Esophagus muscularis mucosa (tissue), 4 donors: ENCODE measurements around the gene PDIA2. TPM values are rescaled to one million over a fixed set of nuclear protein-coding genes. Genes with fewer than 3 reads are reported as not detected.

ENCODE experiments used
- DNase-seq: peaks from one replicate; pipeline ENCODE4 v3.0.0-alpha.2; 2017; ENCODE audit errors: extremely low spot score
- H3K27ac ChIP-seq, 4 donors: fragments of 200-600 bp; sonication (generic); replicated peaks in 1 of 4; 1 replicate in 3 of 4; 2 replicates in 1 of 4; pipeline ENCODE4 v1.5.1; 2016 to 2019; ENCODE audit warnings: mild to moderate bottlenecking in 1 of 4
- H3K27me3 ChIP-seq, 4 donors: fragments of 200-600 bp; sonication (generic); one replicate each; pipeline versions ENCODE4 v1.5.1 to v1.6.0; 2016 to 2019
- H3K36me3 ChIP-seq, 4 donors: fragments of 200-600 bp; sonication (generic); one replicate each; pipeline ENCODE4 v1.5.1; 2016 to 2019
- H3K4me1 ChIP-seq, 4 donors: fragments of 200-600 bp; sonication (generic); one replicate each; pipeline ENCODE4 v1.5.1; 2016 to 2019
- H3K4me3 ChIP-seq, 4 donors: fragments of 200-600 bp; sonication (generic); 1 replicate in 2 of 4; 2 replicates in 2 of 4; pipeline ENCODE4 v1.5.1; 2016 to 2019; ENCODE audit warnings: mild to moderate bottlenecking in 4 of 4, moderate library complexity in 1 of 4
- H3K9me3 ChIP-seq, 4 donors: fragments of 200-600 bp; sonication (generic); 1 replicate in 3 of 4; 2 replicates in 1 of 4; pipeline ENCODE4 v1.5.1; 2016 to 2019
- CTCF ChIP-seq, 3 experiments: fragments of 200-600 bp in 2 of 3; fragments of 450-650 bp in 1 of 3; sonication (generic) in 2 of 3; IDR thresholded peaks; one replicate each; pipeline ENCODE4 v1.5.1; 2017 to 2019; ENCODE audit warnings: antibody characterized with exemption in 3 of 3, mild to moderate bottlenecking in 2 of 3, moderate library complexity in 1 of 3
- EP300 ChIP-seq: sonication (generic); formaldehyde crosslinking; IDR thresholded peaks from one replicate; pipeline ENCODE4 v1.6.1; 2017; ENCODE audit warnings: antibody characterized with exemption
- POLR2A ChIP-seq: fragments of 450-650 bp; IDR thresholded peaks from one replicate; pipeline ENCODE4 v1.6.1; 2017; ENCODE audit warnings: antibody characterized with exemption, moderate library complexity, mild to moderate bottlenecking, low read depth
- POLR2AphosphoS5 ChIP-seq, 2 donors: sonication (generic); formaldehyde crosslinking; IDR thresholded peaks; one replicate each; pipeline ENCODE4 v1.6.1; 2017; ENCODE audit warnings: antibody characterized with exemption in 2 of 2
- WGBS: methylation state at CpG from one replicate; pipeline ENCODE4 v1.1.5; 2018; 5-methylcytosine and 5-hydroxymethylcytosine counted together
- intact Hi-C: fragments of 100-400 bp; cut with DNase I; formaldehyde crosslinking; loops from one replicate; pipeline ENCODE4 v1.15.1; 2023
- total RNA-seq, 4 donors: library from RNA; depleted of rRNA; stranded (reverse); fragments of >200 nt; gene quantifications; one replicate each; pipeline versions ENCODE4 v1.1.0 to v1.2.1, GENCODE V29; 2016

PDIA2 gene
- total RNA-seq, 4 donors from 2014 or later, result 0.23 to 1.2 (median 1.0) TPM; not detected in 1

GRCh38 chr16:296276-296675, 13.3 kb downstream of the PDIA2 start:
- 93% methylated on average over 13 of the region's 14 CpGs for WGBS
- H3K27me3 ChIP-seq, result no peaks in the 10 kb centered on the region
- no peaks in the 10 kb centered on the region for H3K9me3 ChIP-seq
- intact Hi-C loops, result no loop called here
- no peak for DNase-seq
- H3K36me3 ChIP-seq, result peaks cover 26 to 68% (median 64%) of the 10 kb centered on the region in 4 donors
- TF ChIP-seq POLR2A (no peak), EP300 (no peak), CTCF (IDR thresholded peaks at IDR 0.05) (no peak), POLR2AphosphoS5 (IDR thresholded peaks at IDR 0.05) (no peak)
- H3K4me3 ChIP-seq, result no peak overlapping the region
- H3K27ac ChIP-seq, result no peak overlapping the region
- no peaks in the 10 kb centered on the region for H3K4me1 ChIP-seq

- no peak overlapping the region for H3K4me3 ChIP-seq
- no peak overlapping the region for H3K27ac ChIP-seq
- TF ChIP-seq EP300 (no peak), CTCF (IDR thresholded peaks at IDR 0.05) (no peak), POLR2AphosphoS5 (IDR thresholded peaks at IDR 0.05) (no peak), POLR2A (no peak)
- intact Hi-C loops, result no loop called here
- WGBS, result 92% methylated on average over 23 of the region's 37 CpGs
- H3K4me1 ChIP-seq, result no peaks in the 10 kb centered on the region
- H3K9me3 ChIP-seq, result no peaks in the 10 kb centered on the region
- no peaks in the 10 kb centered on the region for H3K27me3 ChIP-seq
- DNase-seq, result no peak
- H3K36me3 ChIP-seq, result peaks cover 22 to 68% (median 64%) of the 10 kb centered on the region in 4 donors
Observed at GRCh38 chr16:296806-297510, 14.0 kb downstream of the PDIA2 start.

- Histone ChIP-seq H3K4me1 (no peaks in the 10 kb centered on the region), H3K36me3 (peaks cover 14 to 68% (median 64%) of the 10 kb centered on the region in 4 donors), H3K4me3 (no peak overlapping the region), H3K9me3 (no peaks in the 10 kb centered on the region), H3K27me3 (no peaks in the 10 kb centered on the region), H3K27ac (no peak overlapping the region)
- 88% methylated on average over 27 of the region's 32 CpGs for WGBS
- no peak for DNase-seq
- no peak for TF ChIP-seq EP300
- no peak for TF ChIP-seq POLR2A
- no peak for TF ChIP-seq CTCF (IDR thresholded peaks at IDR 0.05)
- no peak for TF ChIP-seq POLR2AphosphoS5 (IDR thresholded peaks at IDR 0.05)
- intact Hi-C loops, result no loop called here
Observed at GRCh38 chr16:297832-298231, 14.9 kb downstream of the PDIA2 start.

GRCh38 chr16:301235-301634, 18.3 kb downstream of the PDIA2 start:
- Histone ChIP-seq H3K4me1 (no peaks in the 10 kb centered on the region), H3K27ac (no peak overlapping the region), H3K27me3 (no peaks in the 10 kb centered on the region), H3K36me3 (peaks cover 9 to 71% (median 61%) of the 10 kb centered on the region in 4 donors), H3K9me3 (no peaks in the 10 kb centered on the region), H3K4me3 (no peak overlapping the region)
- intact Hi-C loops, result no loop called here
- no peak for DNase-seq
- TF ChIP-seq CTCF (IDR thresholded peaks at IDR 0.05), result no peak
- TF ChIP-seq POLR2A, result no peak
- no peak for TF ChIP-seq POLR2AphosphoS5 (IDR thresholded peaks at IDR 0.05)
- TF ChIP-seq EP300, result no peak
- WGBS, result 99% methylated on average over 6 of the region's 6 CpGs

- peaks cover 9 to 71% (median 60%) of the 10 kb centered on the region in 4 donors for H3K36me3 ChIP-seq
- H3K27ac ChIP-seq, result no peak overlapping the region
- intact Hi-C loops, result no loop called here
Observed at GRCh38 chr16:301950-302349, 19.0 kb downstream of the PDIA2 start.

More at GRCh38 chr16:301950-302349, 19.0 kb downstream of the PDIA2 start:
- TF ChIP-seq EP300 (no peak), POLR2A (no peak)
- no peak for DNase-seq
- 95% methylated on average over 11 of the region's 13 CpGs for WGBS
- H3K27me3 ChIP-seq, result no peaks in the 10 kb centered on the region
- H3K9me3 ChIP-seq, result no peaks in the 10 kb centered on the region
- H3K4me3 ChIP-seq, result no peak overlapping the region
- no peaks in the 10 kb centered on the region for H3K4me1 ChIP-seq
